LNCAP (cell line): ENCODE data around the gene NWD2.

ENCODE experiments used
- TF ChIP-seq, protein P1 (sequence below): fragments of 450-650 bp; IDR thresholded peaks from 2 replicates; pipeline ENCODE4 v1.5.1; 2017; ENCODE audit warnings: mild to moderate bottlenecking

NWD2 gene

GRCh38 chr4:37438564-37439279 lies 194.2 kb downstream of the NWD2 start:
- TF ChIP-seq, protein P1, sequence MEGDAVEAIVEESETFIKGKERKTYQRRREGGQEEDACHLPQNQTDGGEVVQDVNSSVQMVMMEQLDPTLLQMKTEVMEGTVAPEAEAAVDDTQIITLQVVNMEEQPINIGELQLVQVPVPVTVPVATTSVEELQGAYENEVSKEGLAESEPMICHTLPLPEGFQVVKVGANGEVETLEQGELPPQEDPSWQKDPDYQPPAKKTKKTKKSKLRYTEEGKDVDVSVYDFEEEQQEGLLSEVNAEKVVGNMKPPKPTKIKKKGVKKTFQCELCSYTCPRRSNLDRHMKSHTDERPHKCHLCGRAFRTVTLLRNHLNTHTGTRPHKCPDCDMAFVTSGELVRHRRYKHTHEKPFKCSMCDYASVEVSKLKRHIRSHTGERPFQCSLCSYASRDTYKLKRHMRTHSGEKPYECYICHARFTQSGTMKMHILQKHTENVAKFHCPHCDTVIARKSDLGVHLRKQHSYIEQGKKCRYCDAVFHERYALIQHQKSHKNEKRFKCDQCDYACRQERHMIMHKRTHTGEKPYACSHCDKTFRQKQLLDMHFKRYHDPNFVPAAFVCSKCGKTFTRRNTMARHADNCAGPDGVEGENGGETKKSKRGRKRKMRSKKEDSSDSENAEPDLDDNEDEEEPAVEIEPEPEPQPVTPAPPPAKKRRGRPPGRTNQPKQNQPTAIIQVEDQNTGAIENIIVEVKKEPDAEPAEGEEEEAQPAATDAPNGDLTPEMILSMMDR = no peak

DNA sequence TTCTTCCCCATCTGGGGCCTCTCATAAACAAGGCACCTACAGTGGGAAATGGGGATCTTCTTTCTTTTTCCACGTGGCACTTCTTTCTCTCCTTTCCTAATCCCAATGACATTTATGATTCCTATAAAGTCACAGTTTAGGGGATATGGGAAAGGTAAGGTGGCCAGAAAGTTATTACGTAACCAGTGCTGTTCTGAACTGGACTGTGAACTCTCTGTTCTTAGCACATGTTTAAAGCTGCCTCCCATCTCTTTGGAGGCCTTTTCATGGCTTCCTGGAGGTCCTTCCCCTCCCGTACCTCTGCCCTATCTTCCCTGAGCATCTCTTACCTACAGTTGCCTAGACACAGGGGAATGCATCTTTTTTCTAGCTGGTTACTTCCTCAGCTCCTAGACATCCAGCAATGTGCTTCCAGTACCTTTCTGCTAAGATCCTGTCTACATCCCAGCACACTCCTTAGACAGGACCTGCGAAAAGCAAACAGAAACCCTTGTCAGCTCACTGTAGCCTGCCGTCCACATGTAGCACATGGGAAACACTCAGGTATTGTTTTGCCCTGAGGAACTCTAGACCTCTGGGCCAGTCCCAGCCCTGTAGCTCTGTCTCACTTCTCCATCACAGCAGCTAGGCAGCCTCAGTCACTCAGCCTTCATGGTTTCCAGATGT lies 195.4 kb downstream of the NWD2 start:
- TF ChIP-seq, protein P1 = no peak

GRCh38 chr4:37440501-37440900 lies 196.0 kb downstream of the NWD2 start:
- TF ChIP-seq, protein P1 = no peak

DNA sequence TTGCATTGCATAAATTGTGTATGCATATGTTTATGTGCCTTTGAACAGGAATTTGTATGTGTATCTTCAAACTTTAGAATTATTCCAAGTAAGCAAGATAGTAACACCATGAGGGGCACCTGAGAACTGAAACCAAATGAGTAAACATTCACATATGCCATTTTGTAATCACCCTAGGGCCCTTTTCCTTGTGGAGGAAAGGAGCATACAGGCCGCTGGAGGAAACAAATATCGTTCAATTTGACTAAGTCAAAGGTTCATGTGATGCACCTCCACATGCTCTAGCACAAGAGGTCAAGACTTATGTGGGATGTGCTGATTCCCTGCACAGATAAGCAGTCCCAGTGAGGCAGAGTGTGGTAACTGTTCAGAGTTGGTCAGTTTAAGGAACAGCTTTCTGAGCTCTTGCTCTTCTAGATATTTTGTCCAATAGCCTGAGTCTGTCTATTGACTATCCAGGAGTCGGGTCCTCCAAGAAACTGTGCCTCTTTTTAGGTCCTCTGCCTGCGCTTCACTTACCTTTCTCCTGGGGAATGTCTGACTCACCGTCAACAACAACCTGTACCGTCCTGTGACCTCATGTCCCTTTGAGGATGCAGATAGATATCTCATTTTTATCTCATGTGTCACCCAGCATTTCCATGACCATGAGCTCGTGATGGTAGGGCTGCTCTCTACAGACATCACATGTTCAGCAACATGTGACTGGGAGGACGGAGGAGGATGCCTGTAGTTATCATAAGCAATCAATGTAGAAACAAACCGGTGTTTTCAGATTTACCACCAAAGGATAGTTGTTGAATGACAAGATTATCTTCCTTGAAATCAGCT lies 196.9 kb downstream of the NWD2 start:
- TF ChIP-seq, protein P1 = no peak

DNA sequence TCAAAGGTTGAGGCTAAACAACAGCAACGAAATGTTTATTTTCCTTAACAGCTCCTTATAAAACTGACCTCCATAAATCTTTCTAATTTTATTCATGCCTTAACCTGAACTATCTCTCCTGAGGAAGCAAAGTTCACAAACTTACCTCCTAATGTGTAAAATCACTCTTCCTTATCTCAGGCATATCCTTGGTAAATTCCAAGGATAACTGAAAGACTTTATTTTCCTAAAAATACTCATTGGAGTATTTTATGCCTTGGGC lies 197.4 kb downstream of the NWD2 start:
- TF ChIP-seq, protein P1 = no peak

- TF ChIP-seq, protein P1 = no peak
These were observed 198.6 kb downstream of the NWD2 start for GRCh38 chr4:37443137-37443536.

- TF ChIP-seq, protein P1 = no peak
These were observed 200.5 kb downstream of the NWD2 start for GRCh38 chr4:37445023-37445422.
